Neuron (in vitro differentiated cells): ENCODE measurements around the gene C3orf20.

Experiments used
- H2AFZ ChIP-seq: one replicate; pipeline ENCODE4 v1.6.1; 2013; ENCODE audit warnings: low read depth, mild to moderate bottlenecking, inconsistent platforms, low read length, moderate library complexity
- H3K27me3 ChIP-seq: one replicate; pipeline ENCODE4 v1.6.1; 2013; ENCODE audit warnings: low read length; ENCODE audit not compliant: insufficient read depth
- H3K36me3 ChIP-seq: one replicate; pipeline ENCODE4 v1.6.1; 2013; ENCODE audit warnings: low read length; ENCODE audit not compliant: insufficient read depth
- H3K4me1 ChIP-seq: one replicate; pipeline ENCODE4 v1.6.1; 2013; ENCODE audit warnings: low read length; ENCODE audit not compliant: insufficient read depth
- H3K4me3 ChIP-seq: 2 replicates; pipeline ENCODE4 v1.5.1; 2013; ENCODE audit warnings: mild to moderate bottlenecking, low read length, moderate library complexity
- H3K9me3 ChIP-seq: one replicate; pipeline ENCODE4 v1.6.1; 2013; ENCODE audit warnings: low read length

The C3orf20 gene

GRCh38 chr3:14794435-14794834 is 119.5 kb downstream of the C3orf20 start:
- H3K4me3 ChIP-seq: no peak overlapping the region
- no peak overlapping the region for H2AFZ ChIP-seq
- H3K9me3 ChIP-seq: no peaks in the 10 kb centered on the region
- peaks cover 4% of the 10 kb centered on the region for H3K27me3 ChIP-seq
- no peaks in the 10 kb centered on the region for H3K36me3 ChIP-seq
- H3K4me1 ChIP-seq: no peaks in the 10 kb centered on the region

GRCh38 chr3:14795996-14796395 is 121.1 kb downstream of the C3orf20 start:
- Histone ChIP-seq H3K36me3 (no peaks in the 10 kb centered on the region), H3K27me3 (peaks cover 4% of the 10 kb centered on the region)

GRCh38 chr3:14796403-14797077 is 121.6 kb downstream of the C3orf20 start:
- H2AFZ ChIP-seq: no peak overlapping the region
- no peaks in the 10 kb centered on the region for H3K4me1 ChIP-seq
- H3K27me3 ChIP-seq: peaks cover 9% of the 10 kb centered on the region
- no peaks in the 10 kb centered on the region for H3K36me3 ChIP-seq
- no peak overlapping the region for H3K4me3 ChIP-seq
- no peaks in the 10 kb centered on the region for H3K9me3 ChIP-seq

More at GRCh38 chr3:14795996-14796395, 121.1 kb downstream of the C3orf20 start:
- Histone ChIP-seq H2AFZ (no peak overlapping the region), H3K4me3 (no peak overlapping the region), H3K4me1 (no peaks in the 10 kb centered on the region), H3K9me3 (no peaks in the 10 kb centered on the region)

- H2AFZ ChIP-seq: no peak overlapping the region
- H3K4me3 ChIP-seq: no peak overlapping the region
- H3K27me3 ChIP-seq: peaks cover 17% of the 10 kb centered on the region
- no peaks in the 10 kb centered on the region for H3K36me3 ChIP-seq
- no peaks in the 10 kb centered on the region for H3K9me3 ChIP-seq
- H3K4me1 ChIP-seq: no peaks in the 10 kb centered on the region
Observed at GRCh38 chr3:14797731-14798130, 122.8 kb downstream of the C3orf20 start.

- Histone ChIP-seq H3K36me3 (no peaks in the 10 kb centered on the region), H3K27me3 (peaks cover 21% of the 10 kb centered on the region), H3K9me3 (no peaks in the 10 kb centered on the region), H3K4me1 (no peaks in the 10 kb centered on the region), H3K4me3 (no peak overlapping the region), H2AFZ (no peak overlapping the region)
Observed at GRCh38 chr3:14798231-14798630, 123.3 kb downstream of the C3orf20 start.

- no peaks in the 10 kb centered on the region for H3K36me3 ChIP-seq
- H3K4me1 ChIP-seq: no peaks in the 10 kb centered on the region
- no peaks in the 10 kb centered on the region for H3K9me3 ChIP-seq
- no peak overlapping the region for H3K4me3 ChIP-seq
- no peak overlapping the region for H2AFZ ChIP-seq
- peaks cover 22% of the 10 kb centered on the region for H3K27me3 ChIP-seq
Observed at GRCh38 chr3:14799146-14799545, 124.2 kb downstream of the C3orf20 start.

GRCh38 chr3:14801031-14801430 is 126.1 kb downstream of the C3orf20 start:
- H3K4me3 ChIP-seq: no peak overlapping the region
- H3K36me3 ChIP-seq: no peaks in the 10 kb centered on the region
- no peaks in the 10 kb centered on the region for H3K9me3 ChIP-seq
- H3K27me3 ChIP-seq: peaks cover 22% of the 10 kb centered on the region
- H2AFZ ChIP-seq: no peak overlapping the region
- no peaks in the 10 kb centered on the region for H3K4me1 ChIP-seq

- H3K4me1 ChIP-seq: no peaks in the 10 kb centered on the region
- H2AFZ ChIP-seq: no peak overlapping the region
- peaks cover 23% of the 10 kb centered on the region for H3K27me3 ChIP-seq
- H3K9me3 ChIP-seq: no peaks in the 10 kb centered on the region
- H3K36me3 ChIP-seq: no peaks in the 10 kb centered on the region
- no peak overlapping the region for H3K4me3 ChIP-seq
Observed at GRCh38 chr3:14801668-14802380, 126.9 kb downstream of the C3orf20 start.

GRCh38 chr3:14802381-14802731 is 127.4 kb downstream of the C3orf20 start:
- H2AFZ ChIP-seq: no peak overlapping the region
- H3K36me3 ChIP-seq: no peaks in the 10 kb centered on the region
- H3K27me3 ChIP-seq: peaks cover 29% of the 10 kb centered on the region
- H3K4me1 ChIP-seq: no peaks in the 10 kb centered on the region
- H3K4me3 ChIP-seq: no peak overlapping the region
- H3K9me3 ChIP-seq: no peaks in the 10 kb centered on the region

GRCh38 chr3:14803101-14803980 is 128.4 kb downstream of the C3orf20 start:
- H3K27me3 ChIP-seq: peaks cover 34% of the 10 kb centered on the region
- H3K36me3 ChIP-seq: no peaks in the 10 kb centered on the region
- H2AFZ ChIP-seq: no peak overlapping the region
- H3K9me3 ChIP-seq: no peaks in the 10 kb centered on the region
- H3K4me3 ChIP-seq: no peak overlapping the region
- no peaks in the 10 kb centered on the region for H3K4me1 ChIP-seq

GRCh38 chr3:14803981-14804834 is 129.3 kb downstream of the C3orf20 start:
- Histone ChIP-seq H3K36me3 (no peaks in the 10 kb centered on the region), H3K4me1 (no peaks in the 10 kb centered on the region), H2AFZ (no peak overlapping the region), H3K4me3 (no peak overlapping the region), H3K9me3 (no peaks in the 10 kb centered on the region), H3K27me3 (peaks cover 39% of the 10 kb centered on the region)

- no peaks in the 10 kb centered on the region for H3K4me1 ChIP-seq
- no peaks in the 10 kb centered on the region for H3K36me3 ChIP-seq
- peaks cover 48% of the 10 kb centered on the region for H3K27me3 ChIP-seq
- H3K9me3 ChIP-seq: no peaks in the 10 kb centered on the region
- H2AFZ ChIP-seq: no peak overlapping the region
- H3K4me3 ChIP-seq: no peak overlapping the region
Observed at GRCh38 chr3:14804835-14805780, 130.2 kb downstream of the C3orf20 start.
